HG03520 (cell line): Measurements from ENCODE around the gene ARHGEF2.
A peak's percentile ranks its signal among the peaks of the same experiment; 100 is the strongest.

Experiments
- ATAC-seq: cut with Tn5 transposase; IDR thresholded peaks from one replicate; pipeline ENCODE4 v1.9.1; 2021; ENCODE audit warnings: mild to moderate bottlenecking, moderate library complexity; ENCODE audit not compliant: unreplicated experiment

The ARHGEF2 gene

GRCh38 chr1:155978325-155978972 lies at the start of gene ARHGEF2:
TSS of gene ARHGEF2 (minus strand) at chr1:155978547. CDS start at chr1:155978427, 120 bp downstream.
- ATAC-seq: no peak

- ATAC-seq: no peak
These were observed 48.2 kb upstream of the ARHGEF2 start for GRCh38 chr1:156026588-156026987.

GRCh38 chr1:156025876-156026275 lies 47.5 kb upstream of the ARHGEF2 start:
- ATAC-seq: no peak

- ATAC-seq: no peak
These were observed 46.5 kb upstream of the ARHGEF2 start for GRCh38 chr1:156024801-156025200.

GRCh38 chr1:156021954-156022353 lies 43.6 kb upstream of the ARHGEF2 start:
- no peak for ATAC-seq

GRCh38 chr1:156021093-156021428 lies 42.7 kb upstream of the ARHGEF2 start:
- ATAC-seq: no peak

DNA sequence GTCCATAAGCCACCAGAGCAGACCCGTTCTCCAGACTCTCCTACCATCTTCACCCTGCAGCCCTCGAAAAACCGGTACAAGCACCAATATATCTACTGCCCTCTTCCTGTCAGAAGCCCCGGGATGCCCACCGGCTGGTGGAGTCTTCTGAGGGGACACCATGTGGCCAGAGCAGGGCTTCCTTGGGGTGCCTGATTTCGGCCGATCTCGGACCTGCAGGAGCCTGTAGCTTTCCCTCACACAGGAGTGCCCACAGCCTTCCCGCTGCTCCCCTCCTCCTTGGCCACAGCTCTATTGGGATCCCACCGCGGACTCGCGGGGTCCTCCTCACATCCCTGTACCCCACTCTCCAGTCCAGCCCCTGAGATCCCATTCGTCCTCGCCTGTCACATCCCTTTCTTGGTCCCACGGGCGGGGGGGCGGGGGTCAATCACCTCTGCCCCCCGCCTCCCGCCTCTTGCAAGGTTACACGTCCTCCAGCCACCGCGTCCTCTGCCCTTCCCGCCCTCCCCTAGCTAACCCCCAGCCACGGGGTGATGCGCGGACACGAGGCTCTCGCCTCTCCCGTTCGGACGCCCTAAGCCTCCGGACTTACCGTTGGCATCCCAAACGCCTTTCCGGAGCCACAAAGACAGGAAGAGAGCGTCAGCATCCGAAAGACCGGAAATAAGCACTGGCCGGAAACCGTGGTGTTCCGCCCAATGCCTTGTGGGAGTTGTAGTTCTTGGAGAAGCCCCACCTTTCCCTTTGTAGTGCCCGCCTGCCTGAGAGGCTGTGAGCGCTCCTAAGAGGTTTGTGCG lies 42.1 kb upstream of the ARHGEF2 start, which contains the start of gene SSR2:
SSR2 (minus strand) TSS at position 659 of the 800 bp plus-strand sequence. CDS start 784 bp downstream, outside the sequence.
- ATAC-seq: peak; percentile 85

- no peak for ATAC-seq
These were observed 41.6 kb upstream of the ARHGEF2 start for GRCh38 chr1:156019946-156020292.

DNA sequence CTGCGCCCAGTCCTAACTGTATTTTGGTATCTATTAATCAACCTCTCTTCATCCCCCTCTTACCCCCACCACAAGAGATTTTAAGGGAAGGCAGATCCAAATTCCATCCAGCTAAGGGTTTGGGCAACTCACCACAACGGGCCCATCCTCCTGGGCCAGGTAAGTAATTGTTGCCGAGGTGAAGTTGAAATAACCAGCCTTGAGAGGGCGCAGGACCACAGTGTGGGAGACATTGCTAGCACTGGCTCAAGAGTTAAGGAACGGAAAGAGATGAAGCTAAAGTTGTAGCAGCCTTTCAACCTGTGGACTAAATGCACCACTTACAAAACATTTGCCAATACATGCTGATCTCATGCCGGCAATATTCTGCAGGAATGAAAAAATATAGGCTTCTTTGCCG lies 36.5 kb upstream of the ARHGEF2 start:
- ATAC-seq: no peak

GRCh38 chr1:156012051-156012817 lies 33.9 kb upstream of the ARHGEF2 start:
- peak; percentile 61 for ATAC-seq

GRCh38 chr1:156009404-156009803 lies 31.1 kb upstream of the ARHGEF2 start:
- no peak for ATAC-seq

DNA sequence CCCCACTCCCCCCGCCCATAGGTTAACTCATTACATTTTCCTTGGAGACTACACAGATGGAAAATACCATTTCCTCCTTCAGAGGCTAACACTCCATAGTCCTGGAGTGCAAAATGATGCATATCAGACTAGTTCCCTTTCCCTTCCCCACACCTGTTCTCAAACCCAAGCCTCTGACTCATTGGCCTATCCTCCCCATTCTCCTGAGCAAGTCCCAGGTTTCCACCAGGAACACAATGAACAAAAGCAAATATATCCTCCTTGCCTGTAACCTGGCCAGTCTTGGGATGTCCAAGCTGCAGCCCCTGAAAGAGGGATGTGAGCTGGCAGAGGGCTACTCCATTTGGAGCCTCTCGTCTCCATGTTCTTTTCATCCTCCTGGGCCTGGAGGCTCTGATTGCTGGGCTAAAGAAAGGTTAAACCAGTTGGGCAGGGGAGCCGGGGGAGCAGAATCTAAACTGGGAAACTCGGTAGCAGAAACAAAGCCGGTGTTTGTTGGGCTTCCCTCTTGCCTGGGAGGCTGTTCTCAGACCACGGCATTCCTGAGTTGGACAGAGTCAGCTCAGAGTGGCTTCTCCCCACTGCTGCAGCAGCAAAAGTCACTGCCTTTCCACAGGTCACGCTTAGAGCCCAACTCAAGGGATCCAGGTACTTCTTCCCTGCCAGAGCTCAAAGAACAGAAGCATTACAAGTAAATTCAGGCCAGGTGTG lies 28.5 kb upstream of the ARHGEF2 start:
- ATAC-seq: no peak

GRCh38 chr1:156004843-156005584 lies 26.7 kb upstream of the ARHGEF2 start:
- ATAC-seq: no peak

DNA sequence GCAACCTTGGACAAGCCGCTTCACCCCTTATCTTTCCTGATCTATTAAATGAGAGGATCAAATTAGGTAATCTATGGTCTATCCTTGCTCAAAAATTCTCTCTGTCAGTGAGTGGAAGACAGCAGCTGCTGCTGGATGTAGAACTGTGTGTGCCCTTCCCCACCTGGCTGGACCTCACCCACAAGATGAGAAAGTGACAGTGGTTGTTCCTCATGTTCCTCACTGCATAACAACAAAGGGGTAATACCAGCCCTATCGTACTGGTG lies 25.5 kb upstream of the ARHGEF2 start:
- no peak for ATAC-seq

- no peak for ATAC-seq
These were observed 24.0 kb upstream of the ARHGEF2 start for GRCh38 chr1:156002188-156002911.

DNA sequence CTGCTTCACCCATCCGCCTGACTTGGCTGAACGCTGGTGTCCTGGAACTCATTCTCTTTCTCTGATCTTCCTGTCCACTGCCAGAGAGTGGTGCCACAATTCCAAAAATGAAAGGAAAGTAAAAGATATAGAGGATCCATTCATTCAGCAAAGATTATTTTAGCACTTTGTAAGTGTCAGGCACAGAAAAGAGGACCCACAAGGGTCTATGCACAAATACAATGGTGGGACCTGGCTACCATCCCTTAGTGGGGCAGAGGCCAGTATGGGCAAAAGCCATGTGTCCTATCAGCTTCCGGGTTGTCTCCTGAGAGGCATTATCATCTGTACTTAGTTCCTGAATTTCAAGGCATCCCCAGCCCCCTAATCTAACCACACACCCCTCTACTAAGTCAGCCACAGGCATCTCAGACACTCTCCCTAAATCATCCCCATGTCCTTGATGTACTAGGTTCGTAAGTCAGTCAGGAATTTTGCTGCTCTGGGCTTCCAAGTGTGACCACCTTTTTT lies 23.4 kb upstream of the ARHGEF2 start:
- ATAC-seq: no peak

DNA sequence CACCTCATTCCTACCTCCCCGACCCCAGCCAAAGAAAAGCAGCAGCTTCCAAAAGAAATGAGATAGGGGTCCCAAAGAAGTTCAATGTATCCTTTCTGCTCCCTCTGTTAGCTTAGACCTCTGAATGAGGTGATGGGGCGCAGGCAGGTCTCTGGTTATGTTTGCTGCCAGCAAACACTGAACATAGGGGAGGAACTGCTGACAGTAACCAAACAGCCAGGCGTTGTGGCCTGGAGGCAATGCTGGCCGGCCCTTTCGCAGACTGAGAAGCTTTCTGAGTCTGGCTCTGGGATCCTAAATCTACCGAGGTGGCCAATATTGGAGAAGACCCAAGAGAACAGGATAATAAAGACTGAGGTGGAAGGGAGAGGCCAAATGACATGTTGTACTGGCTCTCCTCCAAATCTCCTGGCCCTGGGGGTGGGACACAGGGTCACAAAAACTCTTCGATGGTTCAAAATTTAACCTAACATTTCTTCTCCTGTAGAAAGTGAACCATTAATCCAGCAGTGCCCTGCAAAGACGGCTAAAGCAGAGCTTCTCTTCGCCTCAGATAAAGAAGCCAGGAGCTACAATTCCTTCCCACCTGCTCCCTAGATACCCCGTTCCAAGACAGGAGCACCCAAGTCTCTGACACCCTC lies 22.8 kb upstream of the ARHGEF2 start:
- no peak for ATAC-seq

DNA sequence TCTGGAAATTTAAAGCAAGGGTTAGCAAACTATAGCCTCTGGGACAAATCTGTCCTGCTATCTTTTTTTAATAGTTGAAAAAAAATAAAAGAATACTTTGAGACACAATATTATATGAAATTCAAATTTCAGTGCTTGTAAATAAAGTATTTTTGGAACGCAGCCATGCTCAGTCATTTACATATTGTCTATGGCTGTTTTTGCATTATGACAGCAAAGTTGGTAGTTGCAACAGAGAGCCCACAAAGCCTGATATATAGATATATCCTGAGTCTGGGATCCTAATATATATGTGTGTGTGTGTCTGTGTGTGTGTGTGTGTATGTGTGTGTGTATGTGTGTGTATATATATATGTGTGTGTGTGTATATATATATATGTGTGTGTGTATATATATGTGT lies 21.6 kb upstream of the ARHGEF2 start:
- ATAC-seq: no peak

GRCh38 chr1:155996166-155996565 lies 17.8 kb upstream of the ARHGEF2 start:
- ATAC-seq: no peak
